Fibroblast of the aortic adventitia (primary cell): ENCODE results near the gene AK2. TPM values are rescaled to one million over a fixed set of nuclear protein-coding genes. Genes with fewer than 3 reads are reported as not detected.

ENCODE experiments used
- DNase-seq: peaks from one replicate; pipeline ENCODE4 v3.0.0-alpha.2; 2010; ENCODE audit warnings: low read depth
- H3K4me3 ChIP-seq: 2 replicates; pipeline ENCODE4 v1.5.1; 2011; ENCODE audit warnings: low read depth, mild to moderate bottlenecking, control low read depth, low read length, moderate library complexity
- total RNA-seq: library from RNA; depleted of rRNA; stranded (reverse); fragments of >200 nt; gene quantifications from 2 replicates; pipeline ENCODE4 v1.2.3, GENCODE V29; 2012; ENCODE audit warnings: low replicate concordance
- TF ChIP-seq, protein P1 (sequence below): IDR thresholded peaks from 2 replicates; pipeline ENCODE4 v1.5.1; 2011; ENCODE audit warnings: mild to moderate bottlenecking, low read length, control low read depth, inconsistent platforms; ENCODE audit not compliant: insufficient read depth

The AK2 gene
- total RNA-seq, 1 donor = 155 TPM

DNA sequence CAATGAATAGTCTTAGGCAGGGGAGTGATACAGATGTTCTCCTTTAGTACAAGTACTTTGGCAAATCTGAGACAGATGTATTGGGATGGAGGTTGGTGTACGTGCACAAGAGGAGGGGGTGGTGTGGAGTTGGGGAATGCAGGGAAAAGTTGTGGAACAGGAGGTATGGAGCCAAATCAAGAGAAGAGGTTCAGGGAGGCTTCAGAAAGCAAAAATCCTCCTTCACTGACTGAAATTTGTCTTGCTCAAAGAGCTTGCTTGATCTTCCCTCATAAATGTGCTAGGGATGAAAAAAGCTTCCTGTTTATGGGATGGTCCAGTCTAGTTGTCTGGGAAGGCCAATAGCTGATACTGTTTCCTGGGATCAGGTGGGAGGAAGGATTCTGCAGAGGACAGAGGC, 77.9 kb downstream of the AK2 start:
- no peak overlapping the region for H3K4me3 ChIP-seq
- TF ChIP-seq, protein P1, sequence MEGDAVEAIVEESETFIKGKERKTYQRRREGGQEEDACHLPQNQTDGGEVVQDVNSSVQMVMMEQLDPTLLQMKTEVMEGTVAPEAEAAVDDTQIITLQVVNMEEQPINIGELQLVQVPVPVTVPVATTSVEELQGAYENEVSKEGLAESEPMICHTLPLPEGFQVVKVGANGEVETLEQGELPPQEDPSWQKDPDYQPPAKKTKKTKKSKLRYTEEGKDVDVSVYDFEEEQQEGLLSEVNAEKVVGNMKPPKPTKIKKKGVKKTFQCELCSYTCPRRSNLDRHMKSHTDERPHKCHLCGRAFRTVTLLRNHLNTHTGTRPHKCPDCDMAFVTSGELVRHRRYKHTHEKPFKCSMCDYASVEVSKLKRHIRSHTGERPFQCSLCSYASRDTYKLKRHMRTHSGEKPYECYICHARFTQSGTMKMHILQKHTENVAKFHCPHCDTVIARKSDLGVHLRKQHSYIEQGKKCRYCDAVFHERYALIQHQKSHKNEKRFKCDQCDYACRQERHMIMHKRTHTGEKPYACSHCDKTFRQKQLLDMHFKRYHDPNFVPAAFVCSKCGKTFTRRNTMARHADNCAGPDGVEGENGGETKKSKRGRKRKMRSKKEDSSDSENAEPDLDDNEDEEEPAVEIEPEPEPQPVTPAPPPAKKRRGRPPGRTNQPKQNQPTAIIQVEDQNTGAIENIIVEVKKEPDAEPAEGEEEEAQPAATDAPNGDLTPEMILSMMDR = no peak
- no peak for DNase-seq

Other genes with a start within 250 kb of the AK2 start
- 96.7 and 186 TPM in 2 replicates for gene YARS1, start 219.5 kb downstream of the AK2 start, total RNA-seq
- 42.4 and 64.5 TPM in 2 replicates for gene S100PBP, start 219.2 kb downstream of the AK2 start, total RNA-seq
- gene FNDC5, start 166.0 kb downstream of the AK2 start, total RNA-seq = 0.41 and 0.99 TPM in 2 replicates
- 0.49 TPM in 1 of 2 replicates, not detected in the other for gene HPCA, start 150.4 kb downstream of the AK2 start, total RNA-seq
- 33.1 and 38.4 TPM in 2 replicates for gene TMEM54, start 135.5 kb downstream of the AK2 start, total RNA-seq
- 8.5 and 23.0 TPM in 2 replicates for gene RNF19B, start 72.1 kb downstream of the AK2 start, total RNA-seq
- 3.9 and 8.1 TPM in 2 replicates for gene AZIN2, start 44.3 kb upstream of the AK2 start, total RNA-seq
- gene TRIM62, start 145.2 kb upstream of the AK2 start, total RNA-seq = 3.1 and 10.7 TPM in 2 replicates
- gene ZNF362, start 219.6 kb upstream of the AK2 start, total RNA-seq = 12.3 and 14.5 TPM in 2 replicates